ENCODE measurements around the gene FOXP1. TPM values are rescaled to one million over a fixed set of nuclear protein-coding genes. Genes with fewer than 3 reads are reported as not detected.

The FOXP1 gene
- total and polyA plus RNA-seq, 12 donors: 4.8 to 56.0 (median 43.8) TPM

DNA sequence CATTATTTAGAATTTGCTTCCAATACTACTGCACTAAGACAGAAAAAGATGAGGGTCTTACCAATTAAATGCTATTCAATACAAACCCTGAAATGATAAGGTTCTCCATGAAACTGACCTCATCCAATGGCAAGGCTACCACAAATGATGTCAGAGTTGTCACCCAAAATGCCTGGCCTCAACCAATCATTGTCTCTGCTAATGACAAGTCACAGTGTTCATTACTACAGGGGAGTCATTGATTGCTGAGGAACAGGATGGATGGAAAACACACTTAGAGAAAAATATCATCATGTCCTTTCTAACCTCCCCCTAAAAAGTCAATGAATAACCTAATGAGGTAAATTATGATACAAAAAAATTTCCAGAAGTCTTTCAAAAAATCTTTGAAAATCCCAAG, 91.0 kb downstream of the FOXP1 start:
- no peak for ATAC-seq
- Histone ChIP-seq H3K36me3 (peaks cover 0 to 25% (median 0%) of the 10 kb centered on the region in 9 donors), H3K27ac (peak overlapping the region in 1 of 10 donors; percentile 51), H3K9me3 (peaks cover 0 to 8% (median 0%) of the 10 kb centered on the region in 11 donors), H3K27me3 (no peaks in the 10 kb centered on the region), H3K4me3 (no peak overlapping the region), H3K4me1 (peaks cover 0 to 37% (median 19%) of the 10 kb centered on the region in 9 donors)
- intact Hi-C loops (cut with DNase I): no loop called here
- DNase-seq: no peak
- TF ChIP-seq, protein P1, sequence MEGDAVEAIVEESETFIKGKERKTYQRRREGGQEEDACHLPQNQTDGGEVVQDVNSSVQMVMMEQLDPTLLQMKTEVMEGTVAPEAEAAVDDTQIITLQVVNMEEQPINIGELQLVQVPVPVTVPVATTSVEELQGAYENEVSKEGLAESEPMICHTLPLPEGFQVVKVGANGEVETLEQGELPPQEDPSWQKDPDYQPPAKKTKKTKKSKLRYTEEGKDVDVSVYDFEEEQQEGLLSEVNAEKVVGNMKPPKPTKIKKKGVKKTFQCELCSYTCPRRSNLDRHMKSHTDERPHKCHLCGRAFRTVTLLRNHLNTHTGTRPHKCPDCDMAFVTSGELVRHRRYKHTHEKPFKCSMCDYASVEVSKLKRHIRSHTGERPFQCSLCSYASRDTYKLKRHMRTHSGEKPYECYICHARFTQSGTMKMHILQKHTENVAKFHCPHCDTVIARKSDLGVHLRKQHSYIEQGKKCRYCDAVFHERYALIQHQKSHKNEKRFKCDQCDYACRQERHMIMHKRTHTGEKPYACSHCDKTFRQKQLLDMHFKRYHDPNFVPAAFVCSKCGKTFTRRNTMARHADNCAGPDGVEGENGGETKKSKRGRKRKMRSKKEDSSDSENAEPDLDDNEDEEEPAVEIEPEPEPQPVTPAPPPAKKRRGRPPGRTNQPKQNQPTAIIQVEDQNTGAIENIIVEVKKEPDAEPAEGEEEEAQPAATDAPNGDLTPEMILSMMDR (IDR thresholded peaks at IDR 0.05): no peak

DNA sequence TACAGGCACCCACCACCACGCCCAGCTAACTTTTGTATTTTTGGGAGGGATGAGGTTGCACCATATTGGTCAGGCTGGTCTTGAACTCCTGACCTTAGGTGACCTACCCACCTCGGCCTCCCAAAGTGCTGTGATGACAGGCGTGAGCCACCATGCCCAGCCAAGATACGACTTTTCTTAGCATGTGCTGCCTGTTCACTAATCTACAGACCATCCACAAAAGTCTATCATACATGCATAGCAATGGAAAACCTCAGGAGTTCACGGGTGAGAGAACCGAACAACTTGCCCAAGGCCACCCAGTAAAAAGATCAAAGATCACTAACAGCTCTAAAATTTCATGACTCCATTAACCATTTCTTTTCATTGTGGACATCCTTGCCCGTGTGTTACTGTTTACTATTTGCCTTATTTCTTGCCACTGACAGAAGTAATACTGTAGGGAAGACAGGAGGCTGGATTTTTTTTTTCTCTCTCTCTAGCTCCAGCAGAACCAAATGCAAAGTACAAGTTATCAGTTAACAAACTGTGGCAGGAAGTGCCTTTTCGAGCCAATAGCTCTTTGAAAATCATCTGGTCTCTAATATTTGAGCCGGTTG, 92.3 kb downstream of the FOXP1 start:
- Histone ChIP-seq H3K27me3 (no peaks in the 10 kb centered on the region), H3K9me3 (peaks cover 0 to 8% (median 0%) of the 10 kb centered on the region in 11 donors), H3K36me3 (peaks cover 0 to 25% (median 0%) of the 10 kb centered on the region in 9 donors), H3K4me3 (no peak overlapping the region), H3K27ac (peak overlapping the region in 1 of 10 donors; percentile 51), H3K4me1 (peaks cover 0 to 26% (median 7%) of the 10 kb centered on the region in 9 donors)
- TF ChIP-seq, protein P1 (IDR thresholded peaks at IDR 0.05): no peak
- 90 to 92% methylated on average over 9 of the region's 9 CpGs for WGBS, 2 donors
- intact Hi-C loops (cut with DNase I): no loop called here
- ATAC-seq (no peak), DNase-seq (no peak)

DNA sequence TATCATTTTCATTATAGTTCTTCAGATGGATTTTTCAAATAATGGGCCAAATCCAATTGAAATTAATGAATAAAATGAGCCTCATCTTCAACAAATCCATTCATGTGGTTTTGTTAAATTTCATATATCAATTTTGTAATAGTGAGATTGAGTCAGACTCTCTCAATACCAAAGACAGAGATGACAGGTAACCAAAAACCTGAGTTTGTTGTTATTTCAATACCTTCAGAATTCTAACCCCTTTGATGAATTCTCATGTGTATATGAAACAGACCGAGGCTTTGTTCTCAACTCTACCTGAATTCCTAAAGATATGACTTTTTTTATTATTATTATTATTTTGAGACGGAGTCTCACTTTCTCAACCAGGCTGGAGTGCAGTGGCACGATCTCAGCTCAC, 92.8 kb downstream of the FOXP1 start:
- DNase-seq (no peak), ATAC-seq (no peak)
- Histone ChIP-seq H3K4me3 (no peak overlapping the region), H3K9me3 (peaks cover 0 to 8% (median 0%) of the 10 kb centered on the region in 11 donors), H3K4me1 (peaks cover 0 to 21% (median 1%) of the 10 kb centered on the region in 9 donors), H3K27ac (no peak overlapping the region), H3K36me3 (peaks cover 0 to 25% (median 0%) of the 10 kb centered on the region in 9 donors), H3K27me3 (no peaks in the 10 kb centered on the region)
- TF ChIP-seq, protein P1 (IDR thresholded peaks at IDR 0.05): no peak
- WGBS, 2 donors: 96 to 100% methylated on average over 3 of the region's 3 CpGs
- intact Hi-C loops (cut with DNase I): no loop called here

DNA sequence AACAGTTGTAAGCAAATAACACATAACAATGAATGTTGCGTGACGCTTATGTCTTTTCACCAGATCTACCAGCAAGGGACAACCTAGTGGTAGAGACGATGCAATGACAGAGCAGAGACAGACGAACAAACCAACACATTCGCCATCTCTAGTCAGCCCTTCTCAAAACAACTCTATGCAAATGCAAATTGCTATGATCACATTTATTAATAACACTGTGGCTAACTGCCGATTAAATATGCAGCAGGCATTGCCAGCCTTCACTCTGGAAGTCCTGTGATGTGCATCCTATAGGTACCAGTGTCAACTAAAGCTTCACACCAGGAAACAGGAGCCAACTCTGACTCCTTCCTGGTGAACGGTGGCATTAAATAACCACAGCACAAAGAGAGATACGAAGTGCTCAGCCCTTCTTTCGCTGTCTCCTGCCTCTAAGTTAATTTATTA, 94.2 kb downstream of the FOXP1 start:
- Histone ChIP-seq H3K36me3 (peaks cover 0 to 25% (median 0%) of the 10 kb centered on the region in 9 donors), H3K9me3 (peaks cover 0 to 8% (median 0%) of the 10 kb centered on the region in 11 donors), H3K4me3 (no peak overlapping the region), H3K4me1 (peaks cover 0 to 9% (median 0%) of the 10 kb centered on the region in 9 donors), H3K27ac (peak overlapping the region in 1 of 10 donors; percentile 21), H3K27me3 (no peaks in the 10 kb centered on the region)
- intact Hi-C loops (cut with DNase I): no loop called here
- DNase-seq (no peak), ATAC-seq (no peak)
- TF ChIP-seq, protein P1 (IDR thresholded peaks at IDR 0.05): no peak
- 88 to 96% methylated on average over 9 of the region's 9 CpGs for WGBS, 2 donors

All from heart right ventricle (tissue), 16 donors.